Neutrophil (primary cell): ENCODE data around the gene TIMM8A.

ENCODE experiments used
- H3K27ac ChIP-seq: fragments of 200-600 bp; sonication (generic); 2 replicates; pipeline ENCODE4 v1.5.1; 2016; ENCODE audit warnings: mild to moderate bottlenecking, moderate library complexity
- H3K27me3 ChIP-seq: fragments of 200-600 bp; sonication (generic); 2 replicates; pipeline ENCODE4 v1.6.0; 2016; ENCODE audit warnings: mild to moderate bottlenecking
- H3K36me3 ChIP-seq: fragments of 200-600 bp; sonication (generic); 2 replicates; pipeline ENCODE4 v1.5.1; 2017
- H3K4me1 ChIP-seq, 2 experiments: fragments of 200-600 bp in 1 of 2; sonication (generic) in 1 of 2; 1 replicate in 1 of 2; 2 replicates in 1 of 2; pipeline versions ENCODE4 v1.5.1 to v1.6.1; 2013 to 2016; ENCODE audit warnings: low read depth in 1 of 2, low read length in 1 of 2, mild to moderate bottlenecking in 1 of 2, moderate library complexity in 1 of 2; ENCODE audit not compliant: control insufficient read depth in 1 of 2, insufficient read depth in 1 of 2
- H3K4me3 ChIP-seq, 2 experiments: fragments of 200-600 bp in 1 of 2; sonication (generic) in 1 of 2; 1 replicate in 1 of 2; 2 replicates in 1 of 2; pipeline ENCODE4 v1.5.1; 2013 to 2016; ENCODE audit warnings: low read depth in 1 of 2, low read length in 1 of 2, mild to moderate bottlenecking in 1 of 2, moderate library complexity in 1 of 2
- H3K9me3 ChIP-seq: fragments of 200-600 bp; sonication (generic); 2 replicates; pipeline ENCODE4 v1.5.1; 2016
- CTCF ChIP-seq: fragments of 200-600 bp; sonication (generic); IDR thresholded peaks from 2 replicates; pipeline ENCODE4 v1.5.1; 2016; ENCODE audit warnings: antibody characterized with exemption

TIMM8A gene

DNA sequence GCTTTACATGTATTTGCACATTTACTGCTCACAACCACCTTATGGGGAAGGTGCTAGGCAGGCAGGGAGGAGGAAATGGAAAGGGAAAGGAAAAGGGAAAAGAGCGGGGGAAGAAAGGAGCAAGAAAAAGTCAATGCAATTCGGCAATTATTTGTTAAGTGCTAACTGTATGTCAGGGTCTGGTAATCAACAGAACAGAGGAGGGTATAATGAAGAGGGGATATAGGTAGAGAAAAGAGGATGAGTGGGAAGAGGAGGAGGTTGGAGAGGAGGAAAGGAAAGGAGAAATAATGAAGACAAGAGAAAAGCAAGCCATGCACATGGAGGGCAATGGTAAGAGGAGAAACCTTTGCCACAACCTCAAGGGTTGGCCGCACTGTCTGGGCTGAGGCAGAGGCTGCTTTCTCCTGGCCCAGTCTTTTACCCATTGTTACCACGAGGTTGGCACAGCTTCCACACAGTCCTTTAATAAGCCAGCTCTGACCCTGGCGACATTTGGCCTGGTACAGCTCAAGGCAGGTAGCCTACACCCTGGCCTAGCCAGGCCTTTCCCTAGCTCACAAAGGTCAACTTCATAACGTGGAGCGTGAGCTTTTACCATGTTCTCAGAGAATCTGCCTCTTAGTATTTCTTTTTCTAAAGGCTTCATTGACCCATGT is 36.6 kb upstream of the TIMM8A start:
- Histone ChIP-seq H3K9me3 (no peaks in the 10 kb centered on the region), H3K4me3 (peak overlapping the region; percentile 61 to 75), H3K27ac (peak overlapping the region; percentile 85), H3K4me1 (peaks cover 27 to 34% of the 10 kb centered on the region in 2 experiments), H3K36me3 (no peaks in the 10 kb centered on the region), H3K27me3 (no peaks in the 10 kb centered on the region)
- TF ChIP-seq CTCF, result no peak

GRCh38 chrX:101383679-101384205 is 35.2 kb upstream of the TIMM8A start:
- Histone ChIP-seq H3K9me3 (no peaks in the 10 kb centered on the region), H3K36me3 (no peaks in the 10 kb centered on the region), H3K4me3 (no peak overlapping the region), H3K27me3 (no peaks in the 10 kb centered on the region), H3K4me1 (peaks cover 27 to 34% of the 10 kb centered on the region in 2 experiments), H3K27ac (peak overlapping the region; percentile 49)
- no peak for TF ChIP-seq CTCF

- H3K4me3 ChIP-seq, result no peak overlapping the region
- H3K27ac ChIP-seq, result peak overlapping the region; percentile 67
- H3K36me3 ChIP-seq, result peaks cover 25% of the 10 kb centered on the region
- no peaks in the 10 kb centered on the region for H3K27me3 ChIP-seq
- H3K4me1 ChIP-seq, result no peaks in the 10 kb centered on the region
- no peaks in the 10 kb centered on the region for H3K9me3 ChIP-seq
- no peak for TF ChIP-seq CTCF
Observed at GRCh38 chrX:101377547-101377946, 29.0 kb upstream of the TIMM8A start.

- peaks cover 80% of the 10 kb centered on the region for H3K36me3 ChIP-seq
- H3K27ac ChIP-seq, result no peak overlapping the region
- no peaks in the 10 kb centered on the region for H3K4me1 ChIP-seq
- H3K9me3 ChIP-seq, result no peaks in the 10 kb centered on the region
- H3K27me3 ChIP-seq, result no peaks in the 10 kb centered on the region
- H3K4me3 ChIP-seq, result no peak overlapping the region
- no peak for TF ChIP-seq CTCF
Observed at GRCh38 chrX:101370888-101371504, 22.5 kb upstream of the TIMM8A start.

- Histone ChIP-seq H3K4me3 (no peak overlapping the region), H3K4me1 (no peaks in the 10 kb centered on the region), H3K36me3 (peaks cover 85% of the 10 kb centered on the region), H3K27me3 (no peaks in the 10 kb centered on the region), H3K9me3 (no peaks in the 10 kb centered on the region), H3K27ac (no peak overlapping the region)
- TF ChIP-seq CTCF, result no peak
Observed at GRCh38 chrX:101369687-101370086, 21.1 kb upstream of the TIMM8A start.
